HG03108 (cell line): ENCODE results near the gene PFKFB1.
"Not testable (repeated sequence)": the region's sequence is repeated elsewhere in the genome, so short reads cannot be mapped to it uniquely, and the experiment has no call there.

Experiments
- ATAC-seq: cut with Tn5 transposase; IDR thresholded peaks from one replicate; pipeline ENCODE4 v1.9.1; 2021; ENCODE audit warnings: moderate library complexity; ENCODE audit not compliant: unreplicated experiment

PFKFB1 gene

GRCh38 chrX:54994668-54995351, 822 bp upstream of the PFKFB1 start:
- no peak for ATAC-seq

GRCh38 chrX:54992911-54993622, 921 bp downstream of the PFKFB1 start:
- no peak for ATAC-seq

- ATAC-seq = no peak
Observed at GRCh38 chrX:54991706-54992105, 2.3 kb downstream of the PFKFB1 start.

GRCh38 chrX:54983306-54983705, 10.7 kb downstream of the PFKFB1 start:
- ATAC-seq = not testable (repeated sequence)

GRCh38 chrX:54980334-54980733, 13.7 kb downstream of the PFKFB1 start:
- ATAC-seq = no peak

GRCh38 chrX:54979432-54979831, 14.6 kb downstream of the PFKFB1 start:
- no peak for ATAC-seq

- no peak for ATAC-seq
Observed at GRCh38 chrX:54978448-54978847, 15.5 kb downstream of the PFKFB1 start.

- no peak for ATAC-seq
Observed at GRCh38 chrX:54977387-54977786, 16.6 kb downstream of the PFKFB1 start.

GRCh38 chrX:54964766-54965497, 29.1 kb downstream of the PFKFB1 start:
- no peak for ATAC-seq

GRCh38 chrX:54961750-54962149, 32.2 kb downstream of the PFKFB1 start:
- ATAC-seq = no peak

- no peak for ATAC-seq
Observed at GRCh38 chrX:54950730-54951375, 43.1 kb downstream of the PFKFB1 start.

GRCh38 chrX:54945224-54945623, 48.8 kb downstream of the PFKFB1 start:
- no peak for ATAC-seq

- no peak for ATAC-seq
Observed at GRCh38 chrX:54944816-54945215, 49.2 kb downstream of the PFKFB1 start.

- no peak for ATAC-seq
Observed at GRCh38 chrX:54937416-54937815, 56.6 kb downstream of the PFKFB1 start.

- no peak for ATAC-seq
Observed at GRCh38 chrX:54935306-54935705, 58.7 kb downstream of the PFKFB1 start.

- ATAC-seq = no peak
Observed at GRCh38 chrX:54934890-54935289, 59.1 kb downstream of the PFKFB1 start.

- no peak for ATAC-seq
Observed at GRCh38 chrX:54934058-54934457, 59.9 kb downstream of the PFKFB1 start.

- no peak for ATAC-seq
Observed at GRCh38 chrX:54933150-54933826, 60.7 kb downstream of the PFKFB1 start.

GRCh38 chrX:54931107-54931506, 62.9 kb downstream of the PFKFB1 start:
- no peak for ATAC-seq

- ATAC-seq = no peak
Observed at GRCh38 chrX:54930291-54931049, 63.5 kb downstream of the PFKFB1 start.
